Testis (tissue), 3 donors: ENCODE results near the gene ZNF419. TPM values are rescaled to one million over a fixed set of nuclear protein-coding genes. Genes with fewer than 3 reads are reported as not detected.

Experiments
- DNase-seq: peaks from one replicate; pipeline ENCODE4 v3.0.0-alpha.2; 2019
- H3K27ac ChIP-seq, 2 donors: fragments of 200-600 bp; sonication (generic); one replicate each; pipeline ENCODE4 v1.5.1; 2019
- H3K27me3 ChIP-seq: fragments of 200-600 bp; sonication (generic); one replicate; pipeline ENCODE4 v1.5.1; 2019
- H3K36me3 ChIP-seq: fragments of 200-600 bp; sonication (generic); one replicate; pipeline ENCODE4 v1.5.1; 2017; ENCODE audit warnings: low read depth; ENCODE audit errors: missing control alignments
- H3K4me1 ChIP-seq: fragments of 200-600 bp; sonication (generic); one replicate; pipeline ENCODE4 v1.5.1; 2019
- H3K4me3 ChIP-seq, 2 donors: fragments of 200-600 bp; sonication (generic); one replicate each; pipeline ENCODE4 v1.5.1; 2017 to 2019
- H3K9me3 ChIP-seq: fragments of 200-600 bp; sonication (generic); one replicate; pipeline ENCODE4 v1.5.1; 2017
- POLR2A ChIP-seq: fragments of 450-650 bp; IDR thresholded peaks from one replicate; pipeline ENCODE4 v1.6.1; 2017; ENCODE audit warnings: antibody characterized with exemption, mild to moderate bottlenecking, moderate library complexity
- WGBS, 2 donors: methylation state at CpG; one replicate each; pipeline ENCODE4 v1.1.5; 2018; 5-methylcytosine and 5-hydroxymethylcytosine counted together
- intact Hi-C: fragments of 100-400 bp; cut with DNase I; formaldehyde crosslinking; loops from one replicate; pipeline ENCODE4 v1.15.1; 2023; ENCODE audit warnings: low total_unique reads
- polyA plus RNA-seq: library from polyadenylated mRNA; stranded (reverse); fragments of 350-450 nt; fragmentation: Illumina TruSeq; extraction: RNeasy Lipid Tissue Mini Kit (QIAGEN cat#74804); gene quantifications from one replicate; pipeline ENCODE4 v1.2.3, GENCODE V29; 2014; ENCODE audit warnings: low read depth, low replicate concordance; ENCODE audit not compliant: insufficient read depth
- total RNA-seq, 2 donors: library from RNA; depleted of rRNA; stranded (reverse); fragments of >200 nt; gene quantifications; one replicate each; pipeline ENCODE4 v1.2.3, GENCODE V29; 2016
- TF ChIP-seq, protein P1 (sequence below), 3 experiments: fragments of 450-650 bp in 2 of 3; fragments of 200-600 bp in 1 of 3; sonication (generic) in 1 of 3; IDR thresholded peaks; one replicate each; pipeline ENCODE4 v1.5.1; 2016 to 2019; ENCODE audit warnings: antibody characterized with exemption in 3 of 3, mild to moderate bottlenecking in 2 of 3, moderate library complexity in 1 of 3

ZNF419 gene
- total and polyA plus RNA-seq, 3 donors from 2014 or later: 10.1 to 23.6 (median 15.1) TPM

DNA sequence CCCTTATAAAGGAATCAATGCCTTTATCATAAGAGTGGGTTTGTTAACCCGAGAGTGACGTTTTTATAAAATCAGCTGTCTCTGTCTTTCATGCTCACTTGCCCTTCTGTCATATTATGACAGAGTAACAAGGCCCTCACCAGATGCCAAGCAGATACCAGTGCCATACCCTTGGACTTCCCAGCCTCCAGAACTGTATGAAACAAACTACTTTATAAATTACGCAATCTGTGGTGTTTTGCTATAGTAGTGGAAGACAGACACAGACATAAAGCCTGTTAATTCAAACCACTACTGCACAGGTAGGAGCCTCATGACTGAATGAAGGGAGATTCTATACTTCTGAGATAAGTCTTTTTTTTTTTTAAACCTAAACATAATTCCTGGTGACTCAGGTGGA is 35.2 kb upstream of the ZNF419 start:
- DNase-seq: no peak
- 92 to 96% methylated on average over 3 of the region's 3 CpGs for WGBS, 2 donors
- Histone ChIP-seq H3K36me3 (no peaks in the 10 kb centered on the region), H3K9me3 (no peaks in the 10 kb centered on the region), H3K27ac (no peak overlapping the region), H3K4me1 (no peaks in the 10 kb centered on the region), H3K27me3 (no peaks in the 10 kb centered on the region), H3K4me3 (no peak overlapping the region)
- no peak for TF ChIP-seq POLR2A
- TF ChIP-seq, protein P1, sequence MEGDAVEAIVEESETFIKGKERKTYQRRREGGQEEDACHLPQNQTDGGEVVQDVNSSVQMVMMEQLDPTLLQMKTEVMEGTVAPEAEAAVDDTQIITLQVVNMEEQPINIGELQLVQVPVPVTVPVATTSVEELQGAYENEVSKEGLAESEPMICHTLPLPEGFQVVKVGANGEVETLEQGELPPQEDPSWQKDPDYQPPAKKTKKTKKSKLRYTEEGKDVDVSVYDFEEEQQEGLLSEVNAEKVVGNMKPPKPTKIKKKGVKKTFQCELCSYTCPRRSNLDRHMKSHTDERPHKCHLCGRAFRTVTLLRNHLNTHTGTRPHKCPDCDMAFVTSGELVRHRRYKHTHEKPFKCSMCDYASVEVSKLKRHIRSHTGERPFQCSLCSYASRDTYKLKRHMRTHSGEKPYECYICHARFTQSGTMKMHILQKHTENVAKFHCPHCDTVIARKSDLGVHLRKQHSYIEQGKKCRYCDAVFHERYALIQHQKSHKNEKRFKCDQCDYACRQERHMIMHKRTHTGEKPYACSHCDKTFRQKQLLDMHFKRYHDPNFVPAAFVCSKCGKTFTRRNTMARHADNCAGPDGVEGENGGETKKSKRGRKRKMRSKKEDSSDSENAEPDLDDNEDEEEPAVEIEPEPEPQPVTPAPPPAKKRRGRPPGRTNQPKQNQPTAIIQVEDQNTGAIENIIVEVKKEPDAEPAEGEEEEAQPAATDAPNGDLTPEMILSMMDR (IDR thresholded peaks at IDR 0.05): no peak
- intact Hi-C loops: no loop called here

DNA sequence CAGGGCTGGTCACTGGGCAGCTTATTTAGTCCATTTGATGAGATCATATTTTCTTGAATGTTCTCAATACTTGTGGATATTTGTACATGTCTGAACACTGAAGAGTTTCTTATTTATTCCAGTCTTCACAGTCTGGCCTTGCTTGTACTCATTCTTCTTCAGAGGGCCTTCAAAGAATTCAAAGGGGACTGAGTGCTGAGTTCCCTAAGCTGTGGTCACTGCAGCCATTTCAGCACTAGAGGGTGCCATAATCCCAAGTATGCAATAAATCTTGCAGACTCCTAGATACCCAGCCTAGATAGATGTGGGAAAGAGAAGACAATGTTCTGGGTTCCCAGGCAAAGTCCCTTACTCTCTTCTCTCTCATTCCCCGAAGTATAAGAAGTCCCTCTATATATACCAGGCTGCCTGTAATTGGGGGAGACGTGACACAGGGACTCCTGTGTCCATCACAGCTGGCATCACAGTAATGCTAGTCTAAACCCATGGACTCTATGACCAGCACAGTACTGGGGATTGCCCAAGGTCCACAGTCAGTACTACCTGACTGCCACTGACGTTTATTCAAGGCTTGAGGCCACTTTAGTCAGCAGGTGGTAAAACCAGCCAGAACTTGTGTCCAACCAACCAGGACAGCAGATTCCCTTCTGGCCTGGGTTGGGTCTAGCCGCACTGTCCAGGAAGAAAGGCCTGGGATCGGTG is 21.7 kb upstream of the ZNF419 start:
- no peak overlapping the region for H3K27ac ChIP-seq
- H3K9me3 ChIP-seq: no peaks in the 10 kb centered on the region
- TF ChIP-seq POLR2A: no peak
- TF ChIP-seq, protein P1 (IDR thresholded peaks at IDR 0.05): no peak
- H3K4me3 ChIP-seq: no peak overlapping the region
- DNase-seq: no peak
- 87 to 92% methylated on average over 5 of the region's 5 CpGs for WGBS, 2 donors
- intact Hi-C loops: no loop called here
- no peaks in the 10 kb centered on the region for H3K4me1 ChIP-seq
- H3K36me3 ChIP-seq: no peaks in the 10 kb centered on the region
- no peaks in the 10 kb centered on the region for H3K27me3 ChIP-seq

DNA sequence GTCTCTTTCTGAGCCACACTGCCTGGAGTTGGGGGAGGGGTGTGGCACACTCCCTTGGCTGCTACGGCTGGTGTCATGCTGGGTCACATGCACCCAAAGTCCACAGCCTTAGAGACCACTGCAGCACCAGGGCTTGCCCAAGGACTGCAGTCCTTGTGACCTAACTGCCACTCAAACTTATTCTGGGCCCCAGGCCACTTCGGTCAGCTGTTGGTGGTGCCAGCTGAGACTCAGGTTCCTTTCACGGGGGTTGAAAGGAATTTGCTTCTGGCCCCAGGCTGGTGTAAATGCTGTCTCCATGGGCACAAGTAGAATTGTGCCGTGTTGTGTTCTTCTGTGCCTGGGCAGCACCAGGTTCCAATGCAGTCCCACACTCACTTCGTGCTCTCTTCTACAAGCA is 21.1 kb upstream of the ZNF419 start:
- WGBS, 2 donors: 98% methylated on average over 4 to 5 of the region's 5 CpGs
- no peak for TF ChIP-seq POLR2A
- TF ChIP-seq, protein P1 (IDR thresholded peaks at IDR 0.05): no peak
- H3K9me3 ChIP-seq: no peaks in the 10 kb centered on the region
- no peak for DNase-seq
- H3K27me3 ChIP-seq: no peaks in the 10 kb centered on the region
- intact Hi-C loops: no loop called here
- H3K4me1 ChIP-seq: no peaks in the 10 kb centered on the region
- no peak overlapping the region for H3K27ac ChIP-seq
- H3K36me3 ChIP-seq: no peaks in the 10 kb centered on the region
- H3K4me3 ChIP-seq: no peak overlapping the region

DNA sequence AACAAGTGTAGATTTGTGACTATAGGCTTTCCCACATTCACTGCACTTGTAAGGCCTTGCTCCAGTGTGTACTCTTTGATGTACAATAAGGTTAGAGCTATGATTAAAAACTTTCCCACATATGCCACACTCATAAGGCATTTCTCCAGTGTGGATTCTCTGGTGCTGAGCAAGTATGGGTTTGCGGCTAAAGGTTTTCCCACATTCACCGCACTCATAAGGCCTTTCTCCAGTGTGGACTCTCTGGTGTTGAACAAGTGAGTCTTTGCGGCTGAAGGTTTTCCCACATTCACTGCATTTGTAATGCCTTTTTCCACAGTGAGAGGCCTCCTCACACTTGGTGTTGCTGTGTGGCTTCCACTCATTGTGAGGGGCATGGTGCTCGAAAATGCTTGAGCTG is 13.9 kb upstream of the ZNF419 start:
- intact Hi-C loops: no loop called here
- Histone ChIP-seq H3K27ac (no peak overlapping the region), H3K9me3 (no peaks in the 10 kb centered on the region), H3K36me3 (no peaks in the 10 kb centered on the region), H3K27me3 (no peaks in the 10 kb centered on the region), H3K4me3 (no peak overlapping the region), H3K4me1 (no peaks in the 10 kb centered on the region)
- DNase-seq: no peak
- TF ChIP-seq, protein P1 (IDR thresholded peaks at IDR 0.05): no peak
- TF ChIP-seq POLR2A: no peak
- 97 to 100% methylated on average over 4 of the region's 4 CpGs for WGBS, 2 donors
